Activated naive CD4-positive, alpha-beta T cell treated with anti-CD3 and anti-CD28 coated beads, Interleukin-2, amount 10 ng/mL, durations not matched to agents 7 days and 5 days (primary cell): Measurements from ENCODE around the gene GPC2.
"Not testable (repeated sequence)": the region's sequence is repeated elsewhere in the genome, so short reads cannot be mapped to it uniquely, and the experiment has no call there.

Source experiments
- CTCF ChIA-PET: fragments of 350-600 bp; sonication (Branson Sonifier 250); formaldehyde crosslinking; loops from one replicate; lab custom pipeline; 2021; ENCODE audit warnings: antibody characterized with exemption; lab: Charles Lee
- DNase-seq: peaks from one replicate; pipeline ENCODE4 v3.0.0-alpha.2; 2020
- H3K27ac Mint-ChIP-seq: one replicate; pipeline ENCODE4 v1.8.0; 2021; ENCODE audit warnings: mild to moderate bottlenecking, moderate library complexity, mixed read lengths
- H3K27me3 Mint-ChIP-seq: one replicate; pipeline ENCODE4 v1.8.0; 2021; ENCODE audit warnings: mild to moderate bottlenecking, mixed read lengths
- H3K36me3 Mint-ChIP-seq: one replicate; pipeline ENCODE4 v1.8.0; 2021; ENCODE audit warnings: mixed read lengths
- H3K4me1 Mint-ChIP-seq: one replicate; pipeline ENCODE4 v1.8.0; 2021; ENCODE audit warnings: mixed read lengths
- H3K4me3 Mint-ChIP-seq: one replicate; pipeline ENCODE4 v1.8.0; 2021; ENCODE audit warnings: mild to moderate bottlenecking, moderate library complexity, mixed read lengths
- H3K9me3 Mint-ChIP-seq: one replicate; pipeline ENCODE4 v1.8.0; 2021; ENCODE audit warnings: mixed read lengths

GPC2 gene

GRCh38 chr7:100191775-100192174 lies 14.6 kb upstream of the GPC2 start:
- peaks cover 7% of the 10 kb centered on the region for H3K36me3 Mint-ChIP-seq
- CTCF ChIA-PET, result no interaction called here
- no peaks in the 10 kb centered on the region for H3K27me3 Mint-ChIP-seq
- no peak overlapping the region for H3K4me3 Mint-ChIP-seq
- no peak overlapping the region for H3K27ac Mint-ChIP-seq
- H3K9me3 Mint-ChIP-seq, result no peaks in the 10 kb centered on the region
- peaks cover 57% of the 10 kb centered on the region for H3K4me1 Mint-ChIP-seq
- DNase-seq, result no peak

- no peak for DNase-seq
- Mint-ChIP-seq H3K27me3 (no peaks in the 10 kb centered on the region), H3K4me1 (peaks cover 48% of the 10 kb centered on the region), H3K4me3 (no peak overlapping the region), H3K9me3 (no peaks in the 10 kb centered on the region), H3K36me3 (peaks cover 4% of the 10 kb centered on the region), H3K27ac (peak overlapping the region; percentile 42)
- CTCF ChIA-PET, result interaction anchor here (0.6 to 3.9 kb wide), 16 partner anchors 8 to 282 kb away, joined by 3 to 49 read pairs (median 4); partner anchors contain the start of genes GPC2 and STAG3
Measured at GRCh38 chr7:100190048-100190711, 13.0 kb upstream of the GPC2 start.

GRCh38 chr7:100189061-100189460 lies 11.9 kb upstream of the GPC2 start:
- CTCF ChIA-PET, result interaction anchor here (0.6 to 3.9 kb wide), 4 partner anchors 14 to 64 kb away, joined by 3 to 49 read pairs (median 20); no protein-coding TSS in a partner anchor
- peaks cover 42% of the 10 kb centered on the region for H3K4me1 Mint-ChIP-seq
- H3K9me3 Mint-ChIP-seq, result no peaks in the 10 kb centered on the region
- no peak overlapping the region for H3K4me3 Mint-ChIP-seq
- H3K27me3 Mint-ChIP-seq, result no peaks in the 10 kb centered on the region
- no peak for DNase-seq
- peaks cover 4% of the 10 kb centered on the region for H3K36me3 Mint-ChIP-seq
- H3K27ac Mint-ChIP-seq, result no peak overlapping the region

- Mint-ChIP-seq H3K36me3 (peaks cover 1% of the 10 kb centered on the region), H3K27ac (no peak overlapping the region), H3K9me3 (peaks cover 2% of the 10 kb centered on the region), H3K4me1 (peaks cover 48% of the 10 kb centered on the region), H3K4me3 (no peak overlapping the region), H3K27me3 (no peaks in the 10 kb centered on the region)
- CTCF ChIA-PET, result interaction anchor here (1.5 kb wide), 1 partner anchor 53 kb away, joined by 4 read pairs; no protein-coding TSS in a partner anchor
- no peak for DNase-seq
Measured at GRCh38 chr7:100185726-100186125, 8.5 kb upstream of the GPC2 start.

- CTCF ChIA-PET, result interaction anchor here (0.9 kb wide), 1 partner anchor 162 kb away, joined by 3 read pairs; no protein-coding TSS in a partner anchor
- H3K9me3 Mint-ChIP-seq, result not testable (repeated sequence)
Measured at GRCh38 chr7:100183090-100183489, 5.9 kb upstream of the GPC2 start.

GRCh38 chr7:100182616-100183015 lies 5.4 kb upstream of the GPC2 start:
- peaks cover 58% of the 10 kb centered on the region for H3K4me1 Mint-ChIP-seq
- not testable (repeated sequence) for H3K27me3 Mint-ChIP-seq, H3K36me3 Mint-ChIP-seq, H3K4me3 Mint-ChIP-seq, H3K9me3 Mint-ChIP-seq, DNase-seq
- CTCF ChIA-PET, result interaction anchor here (0.7 kb wide), 1 partner anchor 225 kb away, joined by 3 read pairs; no protein-coding TSS in a partner anchor
- peak overlapping the region; percentile 92 for H3K27ac Mint-ChIP-seq

More at GRCh38 chr7:100183090-100183489, 5.9 kb upstream of the GPC2 start:
- peak overlapping the region; percentile 52 for H3K27ac Mint-ChIP-seq
- H3K27me3 Mint-ChIP-seq, DNase-seq, H3K36me3 Mint-ChIP-seq, H3K4me3 Mint-ChIP-seq: not testable (repeated sequence)
- peaks cover 53% of the 10 kb centered on the region for H3K4me1 Mint-ChIP-seq

GRCh38 chr7:100180084-100180483 lies 2.9 kb upstream of the GPC2 start:
- not testable (repeated sequence) for H3K9me3 Mint-ChIP-seq, H3K36me3 Mint-ChIP-seq, DNase-seq
- peaks cover 80% of the 10 kb centered on the region for H3K4me1 Mint-ChIP-seq
- peak overlapping the region; percentile 92 for H3K27ac Mint-ChIP-seq
- H3K4me3 Mint-ChIP-seq, result peak overlapping the region; percentile 27
- CTCF ChIA-PET, result interaction anchor here (1.1 to 2.5 kb wide), 2 partner anchors 28 to 47 kb away, joined by 3 to 10 read pairs; no protein-coding TSS in a partner anchor
- peaks cover 25% of the 10 kb centered on the region for H3K27me3 Mint-ChIP-seq

GRCh38 chr7:100176096-100177044 lies 811 bp downstream of the GPC2 start:
- H3K27ac Mint-ChIP-seq, result no peak overlapping the region

GRCh38 chr7:100175296-100175935 lies 1.8 kb downstream of the GPC2 start:
- Mint-ChIP-seq H3K27me3 (peaks cover 53% of the 10 kb centered on the region), H3K36me3 (peaks cover 7% of the 10 kb centered on the region), H3K27ac (peak overlapping the region; percentile 13), H3K4me1 (peaks cover 66% of the 10 kb centered on the region), H3K9me3 (peaks cover 2% of the 10 kb centered on the region), H3K4me3 (peak overlapping the region; percentile 62)
- CTCF ChIA-PET, result no interaction called here
- no peak for DNase-seq

More at GRCh38 chr7:100176096-100177044, 811 bp downstream of the GPC2 start:
- peak; percentile 18 for DNase-seq
- Mint-ChIP-seq H3K27me3 (peaks cover 46% of the 10 kb centered on the region), H3K4me1 (peaks cover 69% of the 10 kb centered on the region), H3K9me3 (peaks cover 7% of the 10 kb centered on the region), H3K36me3 (peaks cover 10% of the 10 kb centered on the region), H3K4me3 (peak overlapping the region; percentile 75)
- CTCF ChIA-PET, result interaction anchor here (1.3 to 2.5 kb wide), 3 partner anchors 9 to 35 kb away, joined by 4 to 8 read pairs (median 5); partner anchors contain the start of gene GAL3ST4

GRCh38 chr7:100174582-100174981 lies 2.6 kb downstream of the GPC2 start:
- CTCF ChIA-PET, result no interaction called here
- Mint-ChIP-seq H3K36me3 (peaks cover 4% of the 10 kb centered on the region), H3K9me3 (no peaks in the 10 kb centered on the region), H3K4me1 (peaks cover 67% of the 10 kb centered on the region), H3K4me3 (no peak overlapping the region), H3K27me3 (peaks cover 56% of the 10 kb centered on the region), H3K27ac (no peak overlapping the region)
- DNase-seq, result no peak

GRCh38 chr7:100173806-100174495 lies 3.2 kb downstream of the GPC2 start:
- Mint-ChIP-seq H3K4me1 (peaks cover 68% of the 10 kb centered on the region), H3K27ac (peak overlapping the region; percentile 46), H3K9me3 (no peaks in the 10 kb centered on the region), H3K4me3 (no peak overlapping the region), H3K27me3 (peaks cover 56% of the 10 kb centered on the region), H3K36me3 (peaks cover 4% of the 10 kb centered on the region)
- no peak for DNase-seq
- CTCF ChIA-PET, result interaction anchor here (1.3 kb wide), 1 partner anchor 41 kb away, joined by 4 read pairs; no protein-coding TSS in a partner anchor

GRCh38 chr7:100171840-100172239 lies 5.3 kb downstream of the GPC2 start:
- Mint-ChIP-seq H3K27ac (peak overlapping the region; percentile 4), H3K4me1 (peaks cover 70% of the 10 kb centered on the region)

GRCh38 chr7:100171087-100171681 lies 6.0 kb downstream of the GPC2 start:
- Mint-ChIP-seq H3K4me3 (peak overlapping the region; percentile 62), H3K9me3 (no peaks in the 10 kb centered on the region), H3K27ac (no peak overlapping the region), H3K4me1 (peaks cover 70% of the 10 kb centered on the region), H3K27me3 (peaks cover 53% of the 10 kb centered on the region), H3K36me3 (peaks cover 7% of the 10 kb centered on the region)
- CTCF ChIA-PET, result no interaction called here
- DNase-seq, result peak; percentile 69

More at GRCh38 chr7:100171840-100172239, 5.3 kb downstream of the GPC2 start:
- Mint-ChIP-seq H3K9me3 (no peaks in the 10 kb centered on the region), H3K27me3 (peaks cover 58% of the 10 kb centered on the region), H3K4me3 (peak overlapping the region; percentile 72), H3K36me3 (peaks cover 4% of the 10 kb centered on the region)
- CTCF ChIA-PET, result no interaction called here
- DNase-seq, result no peak
